ENCODE measurements around the gene OSBPL9.

Gene OSBPL9

GRCh38 chr1:51705035-51705434, 88.1 kb downstream of the OSBPL9 start:
- Mint-ChIP-seq H3K4me1 (no peaks in the 10 kb centered on the region), H3K27me3 (ENCODE audit: low read depth, poor library complexity) (no peaks in the 10 kb centered on the region), H3K27ac (no peak overlapping the region), H3K36me3 (ENCODE audit: low read depth) (peaks cover 12% of the 10 kb centered on the region), H3K9me3 (peaks cover 23% of the 10 kb centered on the region), H3K4me3 (no peak overlapping the region)
- no peak for DNase-seq
- TF ChIP-seq CTCF (IDR thresholded peaks at IDR 0.05): no peak

GRCh38 chr1:51708911-51709760, 92.2 kb downstream of the OSBPL9 start:
- Mint-ChIP-seq H3K4me3 (no peak overlapping the region), H3K4me1 (no peaks in the 10 kb centered on the region), H3K27me3 (ENCODE audit: low read depth, poor library complexity) (no peaks in the 10 kb centered on the region), H3K27ac (no peak overlapping the region), H3K9me3 (peaks cover 32% of the 10 kb centered on the region), H3K36me3 (ENCODE audit: low read depth) (peaks cover 26% of the 10 kb centered on the region)
- TF ChIP-seq CTCF (IDR thresholded peaks at IDR 0.05): no peak
- no peak for DNase-seq

- H3K36me3 Mint-ChIP-seq (ENCODE audit: low read depth): peaks cover 32% of the 10 kb centered on the region
- no peaks in the 10 kb centered on the region for H3K27me3 Mint-ChIP-seq (ENCODE audit: low read depth, poor library complexity)
- no peak for DNase-seq
- no peak for TF ChIP-seq CTCF (IDR thresholded peaks at IDR 0.05)
- H3K4me3 Mint-ChIP-seq: no peak overlapping the region
- H3K4me1 Mint-ChIP-seq: no peaks in the 10 kb centered on the region
- peaks cover 32% of the 10 kb centered on the region for H3K9me3 Mint-ChIP-seq
- H3K27ac Mint-ChIP-seq: no peak overlapping the region
Observed at GRCh38 chr1:51709951-51710350, 93.1 kb downstream of the OSBPL9 start.

- Mint-ChIP-seq H3K4me3 (no peak overlapping the region), H3K27ac (no peak overlapping the region), H3K4me1 (no peaks in the 10 kb centered on the region), H3K27me3 (ENCODE audit: low read depth, poor library complexity) (no peaks in the 10 kb centered on the region), H3K9me3 (peaks cover 29% of the 10 kb centered on the region), H3K36me3 (ENCODE audit: low read depth) (peaks cover 38% of the 10 kb centered on the region)
- DNase-seq: no peak
- no peak for TF ChIP-seq CTCF (IDR thresholded peaks at IDR 0.05)
Observed at GRCh38 chr1:51712590-51712989, 95.7 kb downstream of the OSBPL9 start.

GRCh38 chr1:51714374-51715019, 97.6 kb downstream of the OSBPL9 start:
- peaks cover 47% of the 10 kb centered on the region for H3K36me3 Mint-ChIP-seq (ENCODE audit: low read depth)
- H3K9me3 Mint-ChIP-seq: peaks cover 29% of the 10 kb centered on the region
- no peak for DNase-seq
- H3K4me3 Mint-ChIP-seq: no peak overlapping the region
- no peaks in the 10 kb centered on the region for H3K27me3 Mint-ChIP-seq (ENCODE audit: low read depth, poor library complexity)
- no peak overlapping the region for H3K27ac Mint-ChIP-seq
- H3K4me1 Mint-ChIP-seq: no peaks in the 10 kb centered on the region
- TF ChIP-seq CTCF (IDR thresholded peaks at IDR 0.05): no peak
